ENCODE results near the gene FHL2.

DNA sequence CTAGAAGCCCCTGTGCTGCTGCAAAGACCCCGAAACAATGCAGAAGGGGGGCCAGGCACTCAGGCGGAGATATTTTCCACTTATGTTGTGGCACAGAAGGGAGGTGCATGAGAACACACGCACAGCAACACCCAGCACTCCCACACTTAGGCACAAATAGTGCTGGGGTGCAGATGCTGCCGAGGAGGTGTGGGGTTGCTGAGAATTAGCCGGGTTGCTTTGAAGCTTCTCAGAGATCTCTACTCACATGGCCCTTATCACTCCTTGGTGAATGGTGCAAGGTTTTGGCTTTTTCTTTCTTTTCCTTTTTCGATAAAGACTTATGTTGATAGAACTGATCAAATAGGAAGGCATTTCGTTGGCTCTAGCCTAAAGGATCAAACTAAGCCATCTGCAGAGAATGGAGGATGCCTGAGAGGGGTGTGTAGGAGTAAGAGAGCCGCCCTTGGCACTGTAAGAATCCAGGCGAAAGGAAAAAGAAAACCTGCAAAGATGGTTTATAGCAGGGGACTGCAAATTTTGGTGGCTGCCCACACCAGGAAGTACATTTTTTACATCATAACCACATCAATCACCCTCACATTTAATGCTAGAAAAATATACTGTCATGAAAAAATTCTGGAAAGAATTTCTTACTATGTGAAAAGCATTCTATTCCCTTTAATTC, 27.9 kb upstream of the FHL2 start:
- TF ChIP-seq POLR2A (IDR thresholded peaks at IDR 0.05): no peak
- TF ChIP-seq, protein P1, sequence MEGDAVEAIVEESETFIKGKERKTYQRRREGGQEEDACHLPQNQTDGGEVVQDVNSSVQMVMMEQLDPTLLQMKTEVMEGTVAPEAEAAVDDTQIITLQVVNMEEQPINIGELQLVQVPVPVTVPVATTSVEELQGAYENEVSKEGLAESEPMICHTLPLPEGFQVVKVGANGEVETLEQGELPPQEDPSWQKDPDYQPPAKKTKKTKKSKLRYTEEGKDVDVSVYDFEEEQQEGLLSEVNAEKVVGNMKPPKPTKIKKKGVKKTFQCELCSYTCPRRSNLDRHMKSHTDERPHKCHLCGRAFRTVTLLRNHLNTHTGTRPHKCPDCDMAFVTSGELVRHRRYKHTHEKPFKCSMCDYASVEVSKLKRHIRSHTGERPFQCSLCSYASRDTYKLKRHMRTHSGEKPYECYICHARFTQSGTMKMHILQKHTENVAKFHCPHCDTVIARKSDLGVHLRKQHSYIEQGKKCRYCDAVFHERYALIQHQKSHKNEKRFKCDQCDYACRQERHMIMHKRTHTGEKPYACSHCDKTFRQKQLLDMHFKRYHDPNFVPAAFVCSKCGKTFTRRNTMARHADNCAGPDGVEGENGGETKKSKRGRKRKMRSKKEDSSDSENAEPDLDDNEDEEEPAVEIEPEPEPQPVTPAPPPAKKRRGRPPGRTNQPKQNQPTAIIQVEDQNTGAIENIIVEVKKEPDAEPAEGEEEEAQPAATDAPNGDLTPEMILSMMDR (IDR thresholded peaks at IDR 0.05 in 4 of 5, conservative IDR thresholded peaks at IDR 0.05 in 1 of 5): no peak

All from gastrocnemius medialis (tissue), 4 donors.